Measurements from ENCODE around the gene PHYHIPL. TPM values are rescaled to one million over a fixed set of nuclear protein-coding genes. Genes with fewer than 3 reads are reported as not detected.

The PHYHIPL gene
- total RNA-seq, 1 donor from 2014 or later = 0.69 TPM

DNA sequence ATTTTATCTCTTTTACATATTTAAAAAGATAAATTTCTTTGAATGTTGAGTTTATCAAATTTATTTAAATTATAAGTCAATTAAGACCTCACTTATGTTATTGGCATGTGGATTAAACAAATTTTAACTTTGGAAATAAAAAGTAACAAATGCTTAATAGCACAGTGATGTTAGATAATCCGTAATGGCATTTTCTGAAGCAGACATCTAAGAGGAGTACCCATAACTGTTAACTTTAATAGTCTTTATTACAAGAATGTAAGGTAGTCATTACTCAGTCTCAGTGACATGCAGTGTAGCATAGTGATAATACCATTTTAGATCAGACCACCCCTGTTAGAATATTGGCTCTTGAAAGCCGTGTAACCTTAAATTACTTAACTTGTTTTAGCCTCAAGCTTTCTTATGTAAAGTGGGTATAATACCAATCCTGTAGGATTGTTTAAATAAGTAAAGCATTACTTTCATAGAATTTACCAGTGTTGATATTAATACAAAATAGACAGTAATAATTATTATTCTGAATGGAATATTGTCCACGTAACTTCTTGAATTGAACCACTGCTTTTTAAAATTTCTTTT is 4.3 kb downstream of the PHYHIPL start:
- H3K27me3 Mint-ChIP-seq (ENCODE audit: unreplicated experiment) = peaks cover 9% of the 10 kb centered on the region

GRCh38 chr10:59181668-59182067 is 5.2 kb downstream of the PHYHIPL start:
- Mint-ChIP-seq H3K9me3 (ENCODE audit: unreplicated experiment) (no peaks in the 10 kb centered on the region), H3K4me1 (ENCODE audit: unreplicated experiment) (peaks cover 6% of the 10 kb centered on the region), H3K27ac (ENCODE audit: unreplicated experiment) (no peak overlapping the region), H3K27me3 (ENCODE audit: unreplicated experiment) (peaks cover 6% of the 10 kb centered on the region), H3K36me3 (ENCODE audit: low read depth, unreplicated experiment) (no peaks in the 10 kb centered on the region), H3K4me3 (ENCODE audit: unreplicated experiment) (no peak overlapping the region)
- TF ChIP-seq, protein P1, sequence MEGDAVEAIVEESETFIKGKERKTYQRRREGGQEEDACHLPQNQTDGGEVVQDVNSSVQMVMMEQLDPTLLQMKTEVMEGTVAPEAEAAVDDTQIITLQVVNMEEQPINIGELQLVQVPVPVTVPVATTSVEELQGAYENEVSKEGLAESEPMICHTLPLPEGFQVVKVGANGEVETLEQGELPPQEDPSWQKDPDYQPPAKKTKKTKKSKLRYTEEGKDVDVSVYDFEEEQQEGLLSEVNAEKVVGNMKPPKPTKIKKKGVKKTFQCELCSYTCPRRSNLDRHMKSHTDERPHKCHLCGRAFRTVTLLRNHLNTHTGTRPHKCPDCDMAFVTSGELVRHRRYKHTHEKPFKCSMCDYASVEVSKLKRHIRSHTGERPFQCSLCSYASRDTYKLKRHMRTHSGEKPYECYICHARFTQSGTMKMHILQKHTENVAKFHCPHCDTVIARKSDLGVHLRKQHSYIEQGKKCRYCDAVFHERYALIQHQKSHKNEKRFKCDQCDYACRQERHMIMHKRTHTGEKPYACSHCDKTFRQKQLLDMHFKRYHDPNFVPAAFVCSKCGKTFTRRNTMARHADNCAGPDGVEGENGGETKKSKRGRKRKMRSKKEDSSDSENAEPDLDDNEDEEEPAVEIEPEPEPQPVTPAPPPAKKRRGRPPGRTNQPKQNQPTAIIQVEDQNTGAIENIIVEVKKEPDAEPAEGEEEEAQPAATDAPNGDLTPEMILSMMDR (IDR thresholded peaks at IDR 0.05; ENCODE audit: unreplicated experiment) = peak; percentile 38
- peak; percentile 6 for DNase-seq (ENCODE audit: low spot score)

More for the DNA sequence above, 4.3 kb downstream of the PHYHIPL start:
- Mint-ChIP-seq H3K4me3 (ENCODE audit: unreplicated experiment) (no peak overlapping the region), H3K4me1 (ENCODE audit: unreplicated experiment) (peaks cover 6% of the 10 kb centered on the region), H3K9me3 (ENCODE audit: unreplicated experiment) (no peaks in the 10 kb centered on the region), H3K27ac (ENCODE audit: unreplicated experiment) (no peak overlapping the region), H3K36me3 (ENCODE audit: low read depth, unreplicated experiment) (no peaks in the 10 kb centered on the region)
- no peak for DNase-seq (ENCODE audit: low spot score)
- TF ChIP-seq, protein P1 (IDR thresholded peaks at IDR 0.05; ENCODE audit: unreplicated experiment) = no peak

GRCh38 chr10:59190332-59190731 is 13.9 kb downstream of the PHYHIPL start:
- H3K27ac Mint-ChIP-seq (ENCODE audit: unreplicated experiment) = no peak overlapping the region
- H3K4me3 Mint-ChIP-seq (ENCODE audit: unreplicated experiment) = no peak overlapping the region
- DNase-seq (ENCODE audit: low spot score) = no peak
- no peaks in the 10 kb centered on the region for H3K4me1 Mint-ChIP-seq (ENCODE audit: unreplicated experiment)
- no peaks in the 10 kb centered on the region for H3K27me3 Mint-ChIP-seq (ENCODE audit: unreplicated experiment)
- TF ChIP-seq, protein P1 (IDR thresholded peaks at IDR 0.05; ENCODE audit: unreplicated experiment) = no peak
- H3K36me3 Mint-ChIP-seq (ENCODE audit: low read depth, unreplicated experiment) = no peaks in the 10 kb centered on the region
- no peaks in the 10 kb centered on the region for H3K9me3 Mint-ChIP-seq (ENCODE audit: unreplicated experiment)

DNA sequence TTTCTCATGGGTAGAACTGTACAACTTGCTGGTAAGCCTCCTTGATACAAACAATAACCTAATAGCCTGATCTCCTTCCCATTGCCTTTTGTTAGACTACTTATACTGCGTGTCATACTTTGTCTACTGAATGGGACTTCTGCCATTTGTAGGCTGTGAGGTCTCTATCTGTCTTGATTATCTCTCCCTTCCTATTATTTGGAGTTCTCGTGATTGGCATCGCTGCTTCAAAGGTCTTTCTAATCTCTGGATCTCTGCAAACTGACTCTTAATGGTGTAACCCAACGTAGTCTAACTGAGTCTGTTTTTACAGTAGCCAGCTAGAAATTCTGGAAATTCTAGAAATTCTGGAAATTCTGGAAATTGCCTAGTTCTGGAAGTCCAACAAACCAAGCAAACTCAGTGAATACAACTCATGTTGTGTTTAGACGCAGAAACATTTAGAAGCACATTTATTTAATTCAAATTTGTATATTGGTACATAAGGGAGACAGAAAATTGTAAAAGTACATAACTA is 29.8 kb downstream of the PHYHIPL start:
- TF ChIP-seq, protein P1 (IDR thresholded peaks at IDR 0.05; ENCODE audit: unreplicated experiment) = no peak
- Mint-ChIP-seq H3K9me3 (ENCODE audit: unreplicated experiment) (no peaks in the 10 kb centered on the region), H3K4me1 (ENCODE audit: unreplicated experiment) (no peaks in the 10 kb centered on the region), H3K27me3 (ENCODE audit: unreplicated experiment) (peaks cover 4% of the 10 kb centered on the region), H3K36me3 (ENCODE audit: low read depth, unreplicated experiment) (no peaks in the 10 kb centered on the region), H3K27ac (ENCODE audit: unreplicated experiment) (no peak overlapping the region), H3K4me3 (ENCODE audit: unreplicated experiment) (no peak overlapping the region)
- no peak for DNase-seq (ENCODE audit: low spot score)

GRCh38 chr10:59212301-59212798 is 35.9 kb downstream of the PHYHIPL start:
- DNase-seq (ENCODE audit: low spot score) = no peak
- Mint-ChIP-seq H3K27ac (ENCODE audit: unreplicated experiment) (no peak overlapping the region), H3K27me3 (ENCODE audit: unreplicated experiment) (peaks cover 4% of the 10 kb centered on the region), H3K9me3 (ENCODE audit: unreplicated experiment) (no peaks in the 10 kb centered on the region), H3K4me3 (ENCODE audit: unreplicated experiment) (no peak overlapping the region), H3K36me3 (ENCODE audit: low read depth, unreplicated experiment) (no peaks in the 10 kb centered on the region), H3K4me1 (ENCODE audit: unreplicated experiment) (peaks cover 4% of the 10 kb centered on the region)
- TF ChIP-seq, protein P1 (IDR thresholded peaks at IDR 0.05; ENCODE audit: unreplicated experiment) = no peak
